ENCODE measurements around the gene ANKRD33B. TPM values are rescaled to one million over a fixed set of nuclear protein-coding genes. Genes with fewer than 3 reads are reported as not detected.

Gene ANKRD33B
- total RNA-seq, 1 experiment from 2014 or later, result 10.9 TPM

DNA sequence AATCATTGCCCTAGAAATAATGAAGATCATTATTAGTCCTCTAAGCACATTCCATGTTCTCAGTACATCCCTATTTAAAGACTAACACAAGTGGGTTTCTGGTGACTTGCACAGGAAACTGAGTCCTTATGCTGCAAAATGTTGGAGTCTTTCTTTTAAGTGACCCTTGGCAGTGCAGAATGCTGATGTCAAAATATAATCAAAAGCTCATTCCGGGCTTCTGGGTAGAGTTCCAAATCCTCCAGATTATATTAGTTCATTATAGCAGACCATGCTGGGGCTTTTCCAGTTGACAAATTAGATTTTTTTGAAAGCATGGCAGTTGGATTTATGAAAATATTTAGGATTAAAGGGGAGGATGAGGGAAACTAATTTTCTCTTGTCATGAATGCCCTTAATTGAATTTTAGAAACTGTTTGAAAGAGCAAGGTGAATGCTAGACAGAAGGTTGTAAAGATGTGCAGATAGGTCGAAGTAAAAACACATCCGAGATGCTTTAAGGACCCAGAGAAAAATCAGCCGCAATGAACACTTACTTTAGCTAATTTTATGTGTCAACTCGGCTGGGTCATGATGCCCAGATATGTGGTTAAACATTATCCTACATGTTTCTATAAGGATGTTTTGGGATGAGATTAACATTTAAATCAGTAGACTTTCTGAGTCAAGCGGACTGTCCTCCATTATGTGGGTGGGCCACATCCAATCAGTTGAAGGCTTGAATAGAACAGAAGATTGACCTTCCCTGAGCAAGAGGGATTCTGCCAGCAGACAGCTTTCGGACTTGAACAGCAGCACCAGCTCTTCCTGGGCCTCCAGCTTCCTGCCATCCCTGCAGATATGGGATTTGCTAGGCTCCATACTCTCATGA lies 108.5 kb downstream of the ANKRD33B start:
- no peaks in the 10 kb centered on the region for H3K79me2 ChIP-seq (ENCODE audit: insufficient read depth, low read length)
- no peak overlapping the region for H3K9ac ChIP-seq (ENCODE audit: low read length)
- H3K4me2 ChIP-seq (ENCODE audit: low read length), result no peak overlapping the region
- H3K27ac ChIP-seq (ENCODE audit: low read depth, low read length), result no peak overlapping the region
- ChIA-PET POLR2A (no interaction called here), RAD21 (ENCODE audit: low non-redundant PET in 1 of 2, low total read pairs in 2 of 2, uncharacterized antibody in 2 of 2, unreplicated experiment in 2 of 2) (no interaction called here), CTCF (no interaction called here)
- H3K36me3 ChIP-seq (ENCODE audit: control insufficient read depth in 1 of 2, insufficient read depth in 2 of 2, low read length in 2 of 2), result no peaks in the 10 kb centered on the region
- H3K9me2 ChIP-seq (ENCODE audit: insufficient read depth), result no peaks in the 10 kb centered on the region
- ATAC-seq (no peak), DNase-seq (ENCODE audit: low read depth, low spot score) (no peak)
- H3K27me3 ChIP-seq (ENCODE audit: insufficient read depth, low read length), result no peaks in the 10 kb centered on the region
- no peak for TF ChIP-seq ZNF274 (IDR thresholded peaks at IDR 0.05; ENCODE audit: low read depth, low read length)
- TF ChIP-seq SRF (IDR thresholded peaks at IDR 0.05; ENCODE audit: low read depth), result no peak
- intact Hi-C loops (cut with micrococcal nuclease), result no loop called here
- no peaks in the 10 kb centered on the region for H3K9me3 ChIP-seq (ENCODE audit: control insufficient read depth in 1 of 2, insufficient read depth in 1 of 2, low read depth in 1 of 2, low read length in 2 of 2)
- peaks cover 0 to 19% of the 10 kb centered on the region in 2 experiments; a peak in 2 of 4 replicates for H3K4me1 ChIP-seq (ENCODE audit: control insufficient read depth in 1 of 2, insufficient read depth in 2 of 2, low read length in 2 of 2)
- BruUV-seq (replicated peaks), result no TSS peak
- no peak overlapping the region for H2AFZ ChIP-seq (ENCODE audit: low read depth, low read length, poor library complexity, severe bottlenecking)
- H4K20me1 ChIP-seq (ENCODE audit: insufficient read depth), result no peaks in the 10 kb centered on the region
- no peak overlapping the region for H3K4me3 ChIP-seq (replicated peaks in 1 of 2; ENCODE audit: low read depth in 1 of 2, low read length in 2 of 2)

- H4K20me1 ChIP-seq (ENCODE audit: insufficient read depth), result no peaks in the 10 kb centered on the region
- no peaks in the 10 kb centered on the region for H3K27me3 ChIP-seq (ENCODE audit: insufficient read depth, low read length)
- no peaks in the 10 kb centered on the region for H3K36me3 ChIP-seq (ENCODE audit: control insufficient read depth in 1 of 2, insufficient read depth in 2 of 2, low read length in 2 of 2)
- ChIA-PET POLR2A (no interaction called here), CTCF (no interaction called here), RAD21 (ENCODE audit: low non-redundant PET in 1 of 2, low total read pairs in 2 of 2, uncharacterized antibody in 2 of 2, unreplicated experiment in 2 of 2) (no interaction called here)
- intact Hi-C loops (cut with micrococcal nuclease), result no loop called here
- no peak overlapping the region for H2AFZ ChIP-seq (ENCODE audit: low read depth, low read length, poor library complexity, severe bottlenecking)
- H3K79me2 ChIP-seq (ENCODE audit: insufficient read depth, low read length), result no peaks in the 10 kb centered on the region
- BruUV-seq (replicated peaks), result no TSS peak
- H3K4me3 ChIP-seq (replicated peaks in 1 of 2; ENCODE audit: low read depth in 1 of 2, low read length in 2 of 2), result no peak overlapping the region
- DNase-seq (ENCODE audit: low read depth, low spot score) (no peak), ATAC-seq (no peak)
- H3K9me2 ChIP-seq (ENCODE audit: insufficient read depth), result no peaks in the 10 kb centered on the region
- peaks cover 0 to 12% of the 10 kb centered on the region in 2 experiments; a peak in 2 of 4 replicates for H3K4me1 ChIP-seq (ENCODE audit: control insufficient read depth in 1 of 2, insufficient read depth in 2 of 2, low read length in 2 of 2)
- no peak overlapping the region for H3K27ac ChIP-seq (ENCODE audit: low read depth, low read length)
- H3K4me2 ChIP-seq (ENCODE audit: low read length), result no peak overlapping the region
- H3K9me3 ChIP-seq (ENCODE audit: control insufficient read depth in 1 of 2, insufficient read depth in 1 of 2, low read depth in 1 of 2, low read length in 2 of 2), result no peaks in the 10 kb centered on the region
- H3K9ac ChIP-seq (ENCODE audit: low read length), result no peak overlapping the region
- TF ChIP-seq EZH2 (IDR thresholded peaks at IDR 0.05) (no peak), SIN3A (IDR thresholded peaks at IDR 0.05; ENCODE audit: low read depth) (no peak), EZH2phosphoT487 (IDR thresholded peaks at IDR 0.05; ENCODE audit: borderline replicate concordance) (no peak), JUND (IDR thresholded peaks at IDR 0.05) (no peak), EGR1 (IDR thresholded peaks at IDR 0.05; ENCODE audit: low read depth) (no peak), CBX3 (IDR thresholded peaks at IDR 0.05; ENCODE audit: low read depth) (no peak), YY1 (IDR thresholded peaks at IDR 0.05; ENCODE audit: extremely low read depth, insufficient replicate concordance, low read depth, low read length) (no peak), ZFX (IDR thresholded peaks at IDR 0.05) (no peak), CEBPB (IDR thresholded peaks at IDR 0.05; ENCODE audit: low read depth) (no peak), RAD21 (IDR thresholded peaks at IDR 0.05; ENCODE audit: low read depth) (no peak), SP1 (IDR thresholded peaks at IDR 0.05; ENCODE audit: low read depth) (no peak)
- TF ChIP-seq, protein P1, sequence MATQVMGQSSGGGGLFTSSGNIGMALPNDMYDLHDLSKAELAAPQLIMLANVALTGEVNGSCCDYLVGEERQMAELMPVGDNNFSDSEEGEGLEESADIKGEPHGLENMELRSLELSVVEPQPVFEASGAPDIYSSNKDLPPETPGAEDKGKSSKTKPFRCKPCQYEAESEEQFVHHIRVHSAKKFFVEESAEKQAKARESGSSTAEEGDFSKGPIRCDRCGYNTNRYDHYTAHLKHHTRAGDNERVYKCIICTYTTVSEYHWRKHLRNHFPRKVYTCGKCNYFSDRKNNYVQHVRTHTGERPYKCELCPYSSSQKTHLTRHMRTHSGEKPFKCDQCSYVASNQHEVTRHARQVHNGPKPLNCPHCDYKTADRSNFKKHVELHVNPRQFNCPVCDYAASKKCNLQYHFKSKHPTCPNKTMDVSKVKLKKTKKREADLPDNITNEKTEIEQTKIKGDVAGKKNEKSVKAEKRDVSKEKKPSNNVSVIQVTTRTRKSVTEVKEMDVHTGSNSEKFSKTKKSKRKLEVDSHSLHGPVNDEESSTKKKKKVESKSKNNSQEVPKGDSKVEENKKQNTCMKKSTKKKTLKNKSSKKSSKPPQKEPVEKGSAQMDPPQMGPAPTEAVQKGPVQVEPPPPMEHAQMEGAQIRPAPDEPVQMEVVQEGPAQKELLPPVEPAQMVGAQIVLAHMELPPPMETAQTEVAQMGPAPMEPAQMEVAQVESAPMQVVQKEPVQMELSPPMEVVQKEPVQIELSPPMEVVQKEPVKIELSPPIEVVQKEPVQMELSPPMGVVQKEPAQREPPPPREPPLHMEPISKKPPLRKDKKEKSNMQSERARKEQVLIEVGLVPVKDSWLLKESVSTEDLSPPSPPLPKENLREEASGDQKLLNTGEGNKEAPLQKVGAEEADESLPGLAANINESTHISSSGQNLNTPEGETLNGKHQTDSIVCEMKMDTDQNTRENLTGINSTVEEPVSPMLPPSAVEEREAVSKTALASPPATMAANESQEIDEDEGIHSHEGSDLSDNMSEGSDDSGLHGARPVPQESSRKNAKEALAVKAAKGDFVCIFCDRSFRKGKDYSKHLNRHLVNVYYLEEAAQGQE (IDR thresholded peaks at IDR 0.05; ENCODE audit: low read depth), result no peak
- TF ChIP-seq, protein P2, sequence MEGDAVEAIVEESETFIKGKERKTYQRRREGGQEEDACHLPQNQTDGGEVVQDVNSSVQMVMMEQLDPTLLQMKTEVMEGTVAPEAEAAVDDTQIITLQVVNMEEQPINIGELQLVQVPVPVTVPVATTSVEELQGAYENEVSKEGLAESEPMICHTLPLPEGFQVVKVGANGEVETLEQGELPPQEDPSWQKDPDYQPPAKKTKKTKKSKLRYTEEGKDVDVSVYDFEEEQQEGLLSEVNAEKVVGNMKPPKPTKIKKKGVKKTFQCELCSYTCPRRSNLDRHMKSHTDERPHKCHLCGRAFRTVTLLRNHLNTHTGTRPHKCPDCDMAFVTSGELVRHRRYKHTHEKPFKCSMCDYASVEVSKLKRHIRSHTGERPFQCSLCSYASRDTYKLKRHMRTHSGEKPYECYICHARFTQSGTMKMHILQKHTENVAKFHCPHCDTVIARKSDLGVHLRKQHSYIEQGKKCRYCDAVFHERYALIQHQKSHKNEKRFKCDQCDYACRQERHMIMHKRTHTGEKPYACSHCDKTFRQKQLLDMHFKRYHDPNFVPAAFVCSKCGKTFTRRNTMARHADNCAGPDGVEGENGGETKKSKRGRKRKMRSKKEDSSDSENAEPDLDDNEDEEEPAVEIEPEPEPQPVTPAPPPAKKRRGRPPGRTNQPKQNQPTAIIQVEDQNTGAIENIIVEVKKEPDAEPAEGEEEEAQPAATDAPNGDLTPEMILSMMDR (IDR thresholded peaks at IDR 0.05 in 2 of 3, conservative IDR thresholded peaks at IDR 0.05 in 1 of 3; ENCODE audit: borderline replicate concordance in 1 of 3, insufficient read depth in 1 of 3, low read depth in 2 of 3, low read length in 2 of 3), result no peak
- TF ChIP-seq, protein P3, sequence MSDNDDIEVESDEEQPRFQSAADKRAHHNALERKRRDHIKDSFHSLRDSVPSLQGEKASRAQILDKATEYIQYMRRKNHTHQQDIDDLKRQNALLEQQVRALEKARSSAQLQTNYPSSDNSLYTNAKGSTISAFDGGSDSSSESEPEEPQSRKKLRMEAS (IDR thresholded peaks at IDR 0.05), result no peak
Measured at GRCh38 chr5:10673017-10673389, 109.1 kb downstream of the ANKRD33B start.

Data from HCT116 (cell line).